DND-41 (cell line): ENCODE results near the gene NKPD1.
A peak's percentile ranks its signal among the peaks of the same experiment; 100 is the strongest.

ENCODE experiments used
- ATAC-seq: fragments of 200-7000 bp; cut with Tn5 transposase; 3 replicates; pipeline ENCODE4 v1.9.1; 2021; ENCODE audit warnings: low read depth; ENCODE audit not compliant: insufficient read depth
- DNase-seq: peaks from one replicate; pipeline ENCODE4 v3.0.0-alpha.2; 2020
- H2AFZ ChIP-seq: 2 replicates; pipeline ENCODE4 v1.6.0; 2012; ENCODE audit warnings: low read depth, low read length
- H3K27ac ChIP-seq: 2 replicates; pipeline ENCODE4 v1.5.1; 2012; ENCODE audit warnings: low read length, inconsistent platforms
- H3K27me3 ChIP-seq: fragments of 200-600 bp; sonication (generic); 2 replicates; pipeline ENCODE4 v1.6.0; 2012; ENCODE audit warnings: low read length, mild to moderate bottlenecking, inconsistent platforms; ENCODE audit not compliant: insufficient read depth, poor library complexity
- H3K36me3 ChIP-seq: 2 replicates; pipeline ENCODE4 v1.5.1; 2012; ENCODE audit warnings: low read length, inconsistent platforms; ENCODE audit not compliant: insufficient read depth
- H3K4me1 ChIP-seq: 2 replicates; pipeline ENCODE4 v1.5.1; 2012; ENCODE audit warnings: mild to moderate bottlenecking, low read length; ENCODE audit not compliant: insufficient read depth
- H3K4me2 ChIP-seq: 2 replicates; pipeline ENCODE4 v1.6.0; 2012; ENCODE audit warnings: mild to moderate bottlenecking, moderate library complexity, low read length, inconsistent platforms; ENCODE audit not compliant: insufficient read depth
- H3K4me3 ChIP-seq, 2 experiments: fragments of 200-600 bp in 1 of 2; shearing (Covaris generic) in 1 of 2; 2 replicates each; pipeline ENCODE4 v1.5.1; 2012 to 2016; ENCODE audit warnings: inconsistent platforms in 2 of 2, low read length in 2 of 2, mild to moderate bottlenecking in 2 of 2, low read depth in 1 of 2, moderate library complexity in 1 of 2
- H3K79me2 ChIP-seq: 2 replicates; pipeline ENCODE4 v1.6.0; 2012; ENCODE audit warnings: low read length, inconsistent platforms; ENCODE audit not compliant: insufficient read depth
- H3K9ac ChIP-seq: 2 replicates; pipeline ENCODE4 v1.6.0; 2012; ENCODE audit warnings: low read depth, mild to moderate bottlenecking, inconsistent platforms, low read length, moderate library complexity
- H3K9me3 ChIP-seq: 2 replicates; pipeline ENCODE4 v1.5.1; 2012; ENCODE audit warnings: low read length, moderate library complexity, mild to moderate bottlenecking, inconsistent platforms; ENCODE audit not compliant: insufficient read depth, severe bottlenecking
- H4K20me1 ChIP-seq: 2 replicates; pipeline ENCODE4 v1.6.0; 2012; ENCODE audit warnings: low read length; ENCODE audit not compliant: insufficient read depth
- EZH2 ChIP-seq: IDR thresholded peaks from 3 replicates; pipeline ENCODE4 v1.6.1; 2012; ENCODE audit warnings: borderline replicate concordance, low read depth, mild to moderate bottlenecking, moderate library complexity, low read length, inconsistent platforms; ENCODE audit not compliant: severe bottlenecking
- TF ChIP-seq, protein P1 (sequence below): IDR thresholded peaks from 2 replicates; pipeline ENCODE4 v1.5.1; 2012; ENCODE audit warnings: borderline replicate concordance, low read length, moderate library complexity, mild to moderate bottlenecking; ENCODE audit not compliant: poor library complexity, severe bottlenecking; ENCODE audit errors: extremely low read depth

The NKPD1 gene

GRCh38 chr19:45128146-45128545 is 32.6 kb downstream of the NKPD1 start:
- DNase-seq (no peak), ATAC-seq (no peak)
- Histone ChIP-seq H3K4me3 (no peak overlapping the region), H3K4me1 (no peaks in the 10 kb centered on the region), H3K27me3 (no peaks in the 10 kb centered on the region), H4K20me1 (peaks cover 74% of the 10 kb centered on the region), H3K9ac (no peak overlapping the region), H3K36me3 (peaks cover 9% of the 10 kb centered on the region), H2AFZ (no peak overlapping the region), H3K79me2 (peaks cover 86% of the 10 kb centered on the region), H3K9me3 (no peaks in the 10 kb centered on the region), H3K4me2 (no peak overlapping the region), H3K27ac (no peak overlapping the region)
- TF ChIP-seq, protein P1, sequence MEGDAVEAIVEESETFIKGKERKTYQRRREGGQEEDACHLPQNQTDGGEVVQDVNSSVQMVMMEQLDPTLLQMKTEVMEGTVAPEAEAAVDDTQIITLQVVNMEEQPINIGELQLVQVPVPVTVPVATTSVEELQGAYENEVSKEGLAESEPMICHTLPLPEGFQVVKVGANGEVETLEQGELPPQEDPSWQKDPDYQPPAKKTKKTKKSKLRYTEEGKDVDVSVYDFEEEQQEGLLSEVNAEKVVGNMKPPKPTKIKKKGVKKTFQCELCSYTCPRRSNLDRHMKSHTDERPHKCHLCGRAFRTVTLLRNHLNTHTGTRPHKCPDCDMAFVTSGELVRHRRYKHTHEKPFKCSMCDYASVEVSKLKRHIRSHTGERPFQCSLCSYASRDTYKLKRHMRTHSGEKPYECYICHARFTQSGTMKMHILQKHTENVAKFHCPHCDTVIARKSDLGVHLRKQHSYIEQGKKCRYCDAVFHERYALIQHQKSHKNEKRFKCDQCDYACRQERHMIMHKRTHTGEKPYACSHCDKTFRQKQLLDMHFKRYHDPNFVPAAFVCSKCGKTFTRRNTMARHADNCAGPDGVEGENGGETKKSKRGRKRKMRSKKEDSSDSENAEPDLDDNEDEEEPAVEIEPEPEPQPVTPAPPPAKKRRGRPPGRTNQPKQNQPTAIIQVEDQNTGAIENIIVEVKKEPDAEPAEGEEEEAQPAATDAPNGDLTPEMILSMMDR = no peak
- TF ChIP-seq EZH2 = no peak

- H3K4me1 ChIP-seq = no peaks in the 10 kb centered on the region
- no peak overlapping the region for H3K27ac ChIP-seq
- H3K27me3 ChIP-seq = no peaks in the 10 kb centered on the region
- no peak for ATAC-seq
- peaks cover 6% of the 10 kb centered on the region for H3K36me3 ChIP-seq
- H4K20me1 ChIP-seq = peaks cover 82% of the 10 kb centered on the region
- no peak overlapping the region for H3K9ac ChIP-seq
- no peak overlapping the region for H3K4me3 ChIP-seq
- H3K9me3 ChIP-seq = no peaks in the 10 kb centered on the region
- TF ChIP-seq, protein P1 = no peak
- TF ChIP-seq EZH2 = no peak
- no peak overlapping the region for H3K4me2 ChIP-seq
- peaks cover 89% of the 10 kb centered on the region for H3K79me2 ChIP-seq
- no peak overlapping the region for H2AFZ ChIP-seq
- DNase-seq = no peak
These were observed 34.1 kb downstream of the NKPD1 start for GRCh38 chr19:45126654-45127053.

DNA sequence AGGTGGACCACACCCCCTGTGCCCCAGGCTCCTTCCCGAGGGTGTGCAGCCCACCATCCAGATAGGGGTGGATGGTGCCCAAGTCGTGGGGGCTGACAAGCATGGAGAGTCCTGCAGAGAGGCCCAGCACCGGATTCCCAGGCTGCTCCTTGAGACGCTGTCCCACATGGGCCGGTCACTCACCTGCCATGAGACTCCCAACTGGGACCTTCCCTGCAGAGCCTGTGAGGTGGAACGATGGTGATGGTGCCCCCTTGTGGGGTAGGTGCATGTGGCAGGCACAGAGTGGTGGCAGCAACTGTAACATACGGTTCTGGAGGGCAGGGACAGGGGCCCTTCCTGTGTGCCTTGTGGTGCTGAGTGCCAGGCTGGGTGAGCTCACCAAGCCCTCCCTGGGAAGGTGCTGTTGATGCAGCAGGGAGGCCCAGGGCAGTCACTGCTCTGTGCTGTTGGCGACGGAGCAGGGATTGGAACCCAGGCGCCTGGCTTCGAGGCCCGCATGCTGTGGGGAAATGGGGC is 34.7 kb downstream of the NKPD1 start:
- Histone ChIP-seq H3K4me3 (no peak overlapping the region), H3K79me2 (peaks cover 90% of the 10 kb centered on the region), H3K27ac (no peak overlapping the region), H3K36me3 (peaks cover 6% of the 10 kb centered on the region), H4K20me1 (peaks cover 85% of the 10 kb centered on the region), H2AFZ (no peak overlapping the region), H3K4me2 (no peak overlapping the region), H3K27me3 (no peaks in the 10 kb centered on the region), H3K9ac (no peak overlapping the region), H3K9me3 (no peaks in the 10 kb centered on the region), H3K4me1 (no peaks in the 10 kb centered on the region)
- ATAC-seq = peak; percentile 93
- TF ChIP-seq, protein P1 = peak; percentile 91
- no peak for TF ChIP-seq EZH2
- peak; percentile 70 for DNase-seq
